ENCODE data around the gene EVL.

The EVL gene

GRCh38 chr14:100031506-100032281 lies 33.5 kb upstream of the EVL start:
- TF ChIP-seq CTCF (IDR thresholded peaks at IDR 0.05; ENCODE audit: insufficient read depth, low read depth, low read length, missing control alignments) = no peak
- no peak for DNase-seq (ENCODE audit: low read depth)
- H3K4me3 ChIP-seq (ENCODE audit: low read depth, low read length) = no peak overlapping the region

GRCh38 chr14:100032738-100033137 lies 32.5 kb upstream of the EVL start:
- H3K4me3 ChIP-seq (ENCODE audit: low read depth, low read length) = no peak overlapping the region
- no peak for TF ChIP-seq CTCF (IDR thresholded peaks at IDR 0.05; ENCODE audit: insufficient read depth, low read depth, low read length, missing control alignments)
- no peak for DNase-seq (ENCODE audit: low read depth)

- no peak for TF ChIP-seq CTCF (IDR thresholded peaks at IDR 0.05; ENCODE audit: insufficient read depth, low read depth, low read length, missing control alignments)
- no peak for DNase-seq (ENCODE audit: low read depth)
- H3K4me3 ChIP-seq (ENCODE audit: low read depth, low read length) = no peak overlapping the region
Measured at GRCh38 chr14:100033347-100034075, 31.7 kb upstream of the EVL start.

GRCh38 chr14:100034468-100034867 lies 30.8 kb upstream of the EVL start:
- DNase-seq (ENCODE audit: low read depth) = no peak
- TF ChIP-seq CTCF (IDR thresholded peaks at IDR 0.05; ENCODE audit: insufficient read depth, low read depth, low read length, missing control alignments) = no peak
- no peak overlapping the region for H3K4me3 ChIP-seq (ENCODE audit: low read depth, low read length)

- no peak for DNase-seq (ENCODE audit: low read depth)
- H3K4me3 ChIP-seq (ENCODE audit: low read depth, low read length) = no peak overlapping the region
- no peak for TF ChIP-seq CTCF (IDR thresholded peaks at IDR 0.05; ENCODE audit: insufficient read depth, low read depth, low read length, missing control alignments)
Measured at GRCh38 chr14:100034961-100035500, 30.2 kb upstream of the EVL start.

- no peak for DNase-seq (ENCODE audit: low read depth)
- no peak for TF ChIP-seq CTCF (IDR thresholded peaks at IDR 0.05; ENCODE audit: insufficient read depth, low read depth, low read length, missing control alignments)
- H3K4me3 ChIP-seq (ENCODE audit: low read depth, low read length) = no peak overlapping the region
Measured at GRCh38 chr14:100035700-100036099, 29.5 kb upstream of the EVL start.
